OCI-LY7 (cell line): ENCODE results near the gene ESPNL.

Experiments used
- CTCF ChIP-seq: fragments of 200-600 bp; sonication (generic); conservative IDR thresholded peaks from 2 replicates; pipeline ENCODE4 v1.5.1; 2014; ENCODE audit warnings: mild to moderate bottlenecking, antibody characterized with exemption, low read length, moderate library complexity, mixed read lengths
- EZH2phosphoT487 ChIP-seq: fragments of 200-600 bp; sonication (generic); IDR thresholded peaks from 2 replicates; pipeline ENCODE4 v1.6.1; 2018; ENCODE audit warnings: low read depth, borderline replicate concordance, mild to moderate bottlenecking, mixed run types, antibody characterized with exemption, low read length, moderate library complexity, mixed read lengths

- TF ChIP-seq CTCF: no peak
- TF ChIP-seq EZH2phosphoT487: no peak
Observed at GRCh38 chr2:238136820-238137537, 36.8 kb downstream of the ESPNL start.
